ENCODE data around the gene MEOX1.

MEOX1 gene

DNA sequence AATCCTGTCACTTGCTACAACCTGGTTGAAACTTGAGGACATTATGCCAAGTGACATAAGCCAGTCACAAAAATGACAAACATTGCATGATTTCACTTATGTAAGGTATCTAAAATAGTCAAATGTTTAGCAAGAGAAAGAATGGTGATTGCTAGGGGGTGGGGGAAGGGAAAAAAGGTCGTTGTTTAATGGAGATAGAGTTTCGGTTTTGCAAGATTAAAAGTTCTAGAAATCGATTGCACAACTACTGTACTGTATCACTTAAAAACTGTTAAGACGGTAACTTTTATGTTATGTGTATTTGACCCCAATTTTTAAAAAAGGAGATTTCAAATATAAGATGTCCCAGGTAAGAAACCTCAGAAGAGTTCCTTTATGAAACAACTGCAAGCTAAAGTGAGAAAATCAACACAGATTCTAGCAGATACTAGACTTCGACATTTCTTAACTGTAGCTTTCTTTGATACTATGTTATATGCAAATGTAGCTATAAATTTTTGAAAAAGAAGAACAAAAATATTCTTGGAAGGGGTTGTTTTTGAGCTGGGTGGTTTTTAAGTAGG lies 5.9 kb downstream of the MEOX1 start:
- DNase-seq (ENCODE audit: low spot score): no peak

DNA sequence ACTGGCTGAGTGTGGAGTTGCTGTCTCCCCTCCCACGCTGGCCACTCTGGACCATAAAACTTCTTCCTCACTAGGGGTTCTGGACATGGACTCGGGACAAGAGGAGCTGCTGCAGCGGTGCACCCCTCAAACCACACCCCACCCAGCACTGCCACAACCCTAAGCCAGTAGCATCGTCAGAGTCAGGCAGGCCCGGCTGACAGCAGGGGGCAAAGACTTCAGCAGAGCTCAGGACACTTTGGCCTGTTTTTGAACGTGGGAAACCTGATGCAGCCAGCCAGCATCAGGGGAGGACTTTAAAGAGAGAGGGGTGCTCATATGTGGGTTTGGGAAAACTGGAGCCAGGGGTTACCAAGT lies 9.6 kb downstream of the MEOX1 start:
- no peak for DNase-seq (ENCODE audit: low spot score)

GRCh38 chr17:43650471-43650870 lies 11.3 kb downstream of the MEOX1 start:
- DNase-seq (ENCODE audit: low spot score): no peak

GRCh38 chr17:43648916-43649315 lies 12.8 kb downstream of the MEOX1 start:
- DNase-seq (ENCODE audit: low spot score): no peak

DNA sequence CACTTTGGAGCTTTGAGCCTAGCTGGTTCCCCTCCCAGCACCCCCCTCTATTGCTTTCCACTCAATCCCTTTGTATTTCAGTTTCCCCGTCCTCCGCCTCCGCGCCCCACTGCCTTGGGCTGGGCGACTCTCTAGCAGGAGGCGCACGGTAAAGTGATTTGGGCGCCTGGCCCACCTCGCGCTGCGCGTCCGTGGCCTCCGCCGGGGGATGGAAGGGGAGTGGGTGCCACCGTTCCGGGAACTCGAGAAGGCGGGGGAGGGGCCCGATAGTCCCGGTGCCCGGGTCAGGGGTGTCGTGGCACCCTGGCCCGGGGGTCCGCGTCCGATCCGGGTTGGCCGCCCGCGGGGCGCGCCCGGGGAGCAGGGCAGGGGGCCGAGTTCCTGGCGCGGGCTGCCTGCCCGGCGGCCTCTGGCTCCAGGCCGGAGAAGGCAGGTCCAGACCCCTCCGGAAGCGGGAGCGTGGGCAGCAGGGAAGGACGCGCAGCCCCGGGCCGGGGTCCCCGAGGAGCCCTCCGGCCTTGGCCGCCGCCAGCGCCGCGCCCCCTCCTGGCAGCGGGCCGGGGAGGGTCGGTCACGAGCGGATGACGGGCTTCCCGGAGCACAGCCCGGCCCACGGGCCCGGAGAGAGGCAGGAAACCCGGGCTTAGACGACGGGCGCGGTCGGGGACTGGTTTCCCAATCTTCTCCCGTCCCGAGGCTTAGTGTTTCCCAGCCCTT lies 15.8 kb downstream of the MEOX1 start:
- peak; percentile 73 for DNase-seq (ENCODE audit: low spot score)

GRCh38 chr17:43645450-43645764 lies 16.3 kb downstream of the MEOX1 start:
- DNase-seq (ENCODE audit: low spot score): no peak

GRCh38 chr17:43644081-43644480 lies 17.6 kb downstream of the MEOX1 start:
- no peak for DNase-seq (ENCODE audit: low spot score)

GRCh38 chr17:43641416-43641815 lies 20.3 kb downstream of the MEOX1 start:
- DNase-seq (ENCODE audit: low spot score): no peak

DNA sequence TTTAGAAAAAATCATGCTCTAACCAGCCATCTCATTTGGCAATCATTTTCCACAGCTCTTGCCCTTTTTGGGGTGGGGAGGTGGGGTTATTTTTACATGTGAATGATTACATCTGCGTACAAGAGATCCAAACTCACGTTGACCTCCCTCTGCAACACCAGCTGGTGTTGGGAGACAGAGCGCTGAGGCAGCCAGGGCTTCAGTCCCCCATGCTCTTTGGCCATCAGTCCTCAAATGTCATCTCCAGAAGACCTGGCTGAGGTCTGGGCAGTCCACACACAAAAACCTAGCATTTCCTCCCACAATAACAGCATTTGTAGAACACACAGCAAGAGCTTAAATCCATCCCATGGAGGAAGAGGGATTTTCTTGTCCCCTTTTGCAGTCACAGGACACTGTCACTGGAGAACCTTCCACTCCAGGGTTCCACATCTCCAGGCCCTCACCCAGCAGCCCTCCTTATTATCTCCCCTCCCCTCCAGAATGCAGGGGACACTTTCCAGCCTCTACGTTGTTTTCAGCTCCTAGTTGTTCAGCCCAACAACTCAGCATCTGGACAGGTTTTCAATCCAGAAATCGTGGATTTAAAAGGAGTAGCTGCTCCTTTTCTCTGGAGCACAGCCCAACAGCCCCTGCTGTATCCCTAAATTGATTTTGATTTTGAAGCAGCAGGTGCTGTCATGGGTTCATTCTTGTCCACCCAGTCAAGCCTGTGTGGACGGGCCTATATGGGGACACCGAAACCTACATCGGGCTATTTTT lies 21.1 kb downstream of the MEOX1 start:
- DNase-seq (ENCODE audit: low spot score): no peak

- no peak for DNase-seq (ENCODE audit: low spot score)
Observed at GRCh38 chr17:43637563-43638323, 24.0 kb downstream of the MEOX1 start.

- DNase-seq (ENCODE audit: low spot score): no peak
Observed at GRCh38 chr17:43636426-43636825, 25.3 kb downstream of the MEOX1 start.

DNA sequence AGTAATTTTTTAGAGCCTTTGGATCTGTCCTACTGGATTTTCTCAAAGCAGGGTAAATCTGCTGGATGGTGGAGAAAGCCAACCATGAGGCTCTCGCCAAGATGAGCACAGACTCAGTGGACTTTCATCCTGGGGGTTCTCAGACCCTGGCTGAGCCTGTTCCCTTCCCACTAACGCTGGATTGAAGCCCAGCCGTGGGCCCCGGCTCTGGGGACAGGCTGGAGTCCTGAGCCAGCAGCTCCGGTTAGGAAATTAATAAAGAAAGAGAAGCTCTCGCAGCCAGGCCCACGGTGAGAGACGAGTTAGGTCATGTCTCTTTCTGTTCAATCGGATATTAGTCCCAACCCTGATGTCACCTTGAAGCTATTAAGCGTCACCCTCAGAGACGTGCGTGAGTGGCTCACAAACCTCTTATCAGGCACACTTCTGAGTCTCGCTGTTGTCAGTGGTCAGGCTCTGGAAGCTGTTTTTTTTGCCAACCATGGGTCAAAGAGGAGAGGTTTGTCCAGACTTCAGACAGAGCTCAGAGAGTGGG lies 27.1 kb downstream of the MEOX1 start:
- no peak for DNase-seq (ENCODE audit: low spot score)

DNA sequence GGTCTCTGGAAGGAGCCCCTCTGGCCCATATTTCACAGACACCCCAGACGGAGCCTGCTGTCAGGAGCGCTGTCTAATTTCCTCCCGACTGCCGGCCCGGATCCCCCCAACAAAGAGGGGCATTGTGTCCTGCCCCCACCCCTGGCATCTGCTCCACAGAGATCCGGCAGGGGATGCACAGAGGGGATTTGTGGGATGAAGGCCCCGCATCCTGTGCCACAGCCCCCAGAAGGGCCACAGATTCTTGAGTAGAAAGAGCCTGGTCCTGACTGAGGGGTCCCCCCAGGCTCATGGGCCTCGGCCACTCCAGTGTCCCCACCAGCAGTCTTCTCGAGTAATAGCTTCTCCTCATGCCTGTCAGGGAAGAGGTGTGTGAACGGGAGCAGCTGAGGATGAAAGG lies 29.5 kb downstream of the MEOX1 start:
- DNase-seq (ENCODE audit: low spot score): no peak

DNA sequence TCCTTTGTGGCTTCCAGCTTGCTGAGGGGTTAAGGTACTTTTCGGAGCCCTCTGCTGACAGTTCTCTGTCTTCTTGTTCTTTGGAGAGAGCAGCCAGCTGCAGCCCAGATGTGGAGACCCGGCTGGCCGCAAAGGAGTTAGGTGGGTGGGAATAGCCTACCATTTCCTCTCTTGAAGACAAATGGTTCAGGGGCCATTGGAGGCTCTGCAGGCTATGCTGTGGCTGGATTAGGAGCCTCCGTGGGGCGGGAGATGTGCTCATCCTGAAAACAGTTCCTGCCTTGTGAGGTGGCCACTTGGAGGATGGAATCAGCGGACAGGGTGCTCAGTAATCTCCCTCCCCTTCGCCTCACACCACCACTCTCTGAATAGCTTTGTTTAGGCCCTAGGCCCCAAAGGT lies 30.3 kb downstream of the MEOX1 start:
- DNase-seq (ENCODE audit: low spot score): no peak

GRCh38 chr17:43628089-43628650 lies 33.6 kb downstream of the MEOX1 start:
- DNase-seq (ENCODE audit: low spot score): no peak

DNA sequence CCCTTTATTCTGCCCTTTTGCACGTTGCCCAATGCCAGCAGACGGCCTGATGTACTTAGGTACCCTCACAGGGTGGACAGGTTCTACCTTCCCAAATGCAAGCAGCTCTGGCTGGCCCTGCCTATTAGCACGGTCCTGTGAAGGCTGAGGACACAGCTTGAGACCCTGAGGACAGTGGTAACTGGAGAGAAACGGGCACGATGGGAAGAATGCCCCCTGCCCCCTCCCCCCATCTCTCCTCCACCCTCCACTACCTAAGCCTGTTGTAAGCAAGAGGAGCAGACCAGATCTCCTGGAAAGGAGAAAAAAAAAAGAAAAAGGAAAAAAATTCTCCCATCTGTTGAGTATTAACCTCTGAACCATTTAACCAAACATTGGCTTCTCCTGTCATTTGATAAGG lies 34.1 kb downstream of the MEOX1 start:
- no peak for DNase-seq (ENCODE audit: low spot score)

DNA sequence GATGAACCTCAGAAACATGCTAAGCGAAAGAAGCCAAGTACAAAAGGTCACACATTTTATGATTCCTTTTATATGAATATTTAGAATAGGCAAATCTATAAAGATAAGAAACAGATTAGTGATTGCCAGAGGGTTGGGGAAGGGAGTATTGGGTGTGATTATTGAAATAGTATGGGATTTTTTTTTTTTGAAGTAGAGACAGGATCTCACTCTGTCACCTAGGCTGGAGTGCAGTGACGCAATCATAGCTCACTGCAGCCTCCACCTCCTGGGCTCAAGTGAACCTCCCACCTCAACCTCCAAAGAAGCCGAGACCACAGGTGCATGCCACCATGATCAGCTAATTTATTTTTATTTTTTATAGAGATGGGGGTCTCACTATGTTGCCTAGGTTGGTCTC lies 35.7 kb downstream of the MEOX1 start:
- no peak for DNase-seq (ENCODE audit: low spot score)

DNA sequence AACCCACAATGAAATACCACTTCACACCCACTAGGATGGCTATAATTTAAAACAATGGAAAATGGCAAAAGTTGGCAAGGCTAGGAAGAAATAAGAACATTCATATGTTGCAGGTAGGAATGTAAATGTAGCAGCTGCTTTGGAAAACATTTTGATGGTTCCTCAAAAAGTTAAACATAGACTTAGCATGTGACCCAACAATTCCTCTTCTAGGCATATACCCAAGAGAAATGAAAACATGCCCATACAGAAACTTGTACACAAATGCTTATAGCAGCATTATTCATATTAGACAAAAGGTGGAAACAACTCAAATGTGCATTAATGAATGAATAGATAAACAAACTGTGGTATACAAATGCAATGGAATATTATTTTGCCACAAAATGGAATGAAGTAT lies 36.1 kb downstream of the MEOX1 start:
- DNase-seq (ENCODE audit: low spot score): no peak

DNA sequence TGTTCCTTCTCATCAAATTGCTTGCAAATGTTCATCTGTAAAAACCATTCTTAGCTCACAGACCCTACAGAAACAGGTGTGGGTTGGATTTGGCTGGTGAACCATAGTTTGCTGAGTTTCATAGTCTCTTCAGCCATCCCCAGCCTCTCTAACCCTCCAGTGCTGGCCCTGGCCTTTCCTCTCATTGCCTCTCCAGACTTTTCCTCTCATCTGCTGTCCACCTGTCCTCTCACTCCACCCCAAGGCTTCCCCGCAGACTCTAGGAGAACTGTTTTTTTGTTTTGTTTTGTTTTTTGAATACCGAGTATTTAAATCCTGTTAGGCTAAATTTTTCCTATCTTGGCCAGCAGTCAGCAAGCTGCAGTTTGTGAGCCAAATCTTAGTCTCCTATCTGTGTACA lies 41.1 kb downstream of the MEOX1 start:
- no peak for DNase-seq (ENCODE audit: low spot score)

DNA sequence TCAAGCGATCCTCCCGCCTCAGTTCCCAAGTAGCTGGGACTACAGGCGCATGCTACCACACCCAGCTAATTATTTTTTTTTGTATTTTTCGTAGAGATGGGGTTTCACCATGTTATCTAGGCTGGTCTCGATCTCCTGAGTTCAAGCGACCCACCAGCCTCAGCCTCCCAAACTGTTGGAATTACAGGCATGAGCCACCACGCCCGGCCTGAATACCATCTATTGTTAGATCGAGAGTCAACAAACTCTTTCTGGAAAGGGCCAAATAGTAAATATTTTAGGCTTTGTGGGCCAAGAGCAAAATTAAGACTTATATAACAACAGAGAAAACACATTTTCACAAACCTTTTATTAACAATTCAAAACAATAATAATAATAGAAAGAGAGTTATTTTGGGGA lies 41.6 kb downstream of the MEOX1 start:
- no peak for DNase-seq (ENCODE audit: low spot score)

DNA sequence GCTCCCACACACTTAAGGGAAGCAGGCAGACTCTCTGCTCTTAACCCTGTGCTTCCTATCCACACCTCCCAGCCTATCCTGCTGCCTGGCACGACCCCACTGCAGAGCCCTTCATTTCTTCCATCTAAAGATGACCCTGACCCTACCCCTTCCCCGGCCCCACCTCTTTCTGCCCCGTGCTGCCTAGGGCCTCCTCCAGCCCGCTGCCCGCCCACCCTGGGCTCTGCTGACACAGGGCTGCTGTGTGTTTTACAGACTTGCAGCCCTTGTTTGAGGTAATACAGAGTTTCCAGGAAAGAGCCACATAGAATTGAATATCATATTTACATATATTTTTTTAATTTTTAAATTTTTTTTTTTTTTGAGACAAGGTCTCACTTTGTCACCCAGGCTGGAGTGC lies 42.0 kb downstream of the MEOX1 start:
- no peak for DNase-seq (ENCODE audit: low spot score)

DNA sequence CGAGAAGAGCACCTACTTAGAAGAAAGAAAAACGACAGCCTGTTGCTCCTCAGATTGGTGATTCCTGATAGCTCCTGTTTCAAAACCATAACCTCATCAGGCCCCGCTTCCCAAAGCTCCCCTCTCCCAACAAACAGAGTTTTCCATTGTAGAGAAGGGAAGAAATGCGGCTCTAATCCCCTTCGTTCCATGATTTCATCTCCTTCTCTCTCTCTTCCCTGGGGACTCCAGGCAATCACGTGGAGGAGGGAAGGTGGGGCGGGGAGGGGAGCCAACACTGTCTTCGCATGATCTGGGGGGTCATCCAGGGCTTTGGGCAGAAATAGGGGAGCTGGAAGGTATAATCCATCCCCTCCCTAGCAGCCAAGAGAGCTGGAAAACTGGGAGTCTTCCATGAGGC lies 43.4 kb downstream of the MEOX1 start:
- DNase-seq (ENCODE audit: low spot score): no peak

Measured in AG08395 (cell line).